PC-9 (cell line): ENCODE measurements around the gene TRPV6.

Experiments used
- EZH2 ChIP-seq: fragments of 200-600 bp; sonication (generic); IDR thresholded peaks from 2 replicates; pipeline ENCODE4 v1.8.0; 2017; ENCODE audit warnings: antibody characterized with exemption, low read depth
- TF ChIP-seq, protein P1 (sequence below): fragments of 200-600 bp; sonication (generic); conservative IDR thresholded peaks from 2 replicates; pipeline ENCODE4 v1.6.1; 2017; ENCODE audit warnings: mixed run types, antibody characterized with exemption, mild to moderate bottlenecking, moderate library complexity

GRCh38 chr7:142873871-142874270, 11.7 kb downstream of the TRPV6 start:
- TF ChIP-seq, protein P1, sequence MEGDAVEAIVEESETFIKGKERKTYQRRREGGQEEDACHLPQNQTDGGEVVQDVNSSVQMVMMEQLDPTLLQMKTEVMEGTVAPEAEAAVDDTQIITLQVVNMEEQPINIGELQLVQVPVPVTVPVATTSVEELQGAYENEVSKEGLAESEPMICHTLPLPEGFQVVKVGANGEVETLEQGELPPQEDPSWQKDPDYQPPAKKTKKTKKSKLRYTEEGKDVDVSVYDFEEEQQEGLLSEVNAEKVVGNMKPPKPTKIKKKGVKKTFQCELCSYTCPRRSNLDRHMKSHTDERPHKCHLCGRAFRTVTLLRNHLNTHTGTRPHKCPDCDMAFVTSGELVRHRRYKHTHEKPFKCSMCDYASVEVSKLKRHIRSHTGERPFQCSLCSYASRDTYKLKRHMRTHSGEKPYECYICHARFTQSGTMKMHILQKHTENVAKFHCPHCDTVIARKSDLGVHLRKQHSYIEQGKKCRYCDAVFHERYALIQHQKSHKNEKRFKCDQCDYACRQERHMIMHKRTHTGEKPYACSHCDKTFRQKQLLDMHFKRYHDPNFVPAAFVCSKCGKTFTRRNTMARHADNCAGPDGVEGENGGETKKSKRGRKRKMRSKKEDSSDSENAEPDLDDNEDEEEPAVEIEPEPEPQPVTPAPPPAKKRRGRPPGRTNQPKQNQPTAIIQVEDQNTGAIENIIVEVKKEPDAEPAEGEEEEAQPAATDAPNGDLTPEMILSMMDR: no peak
- no peak for TF ChIP-seq EZH2
